HG02885 (cell line): ENCODE measurements around the gene SAMD14.

Source experiments
- ATAC-seq: cut with Tn5 transposase; IDR thresholded peaks from one replicate; pipeline ENCODE4 v1.9.1; 2021; ENCODE audit warnings: mild to moderate bottlenecking; ENCODE audit not compliant: unreplicated experiment, poor library complexity

SAMD14 gene

DNA sequence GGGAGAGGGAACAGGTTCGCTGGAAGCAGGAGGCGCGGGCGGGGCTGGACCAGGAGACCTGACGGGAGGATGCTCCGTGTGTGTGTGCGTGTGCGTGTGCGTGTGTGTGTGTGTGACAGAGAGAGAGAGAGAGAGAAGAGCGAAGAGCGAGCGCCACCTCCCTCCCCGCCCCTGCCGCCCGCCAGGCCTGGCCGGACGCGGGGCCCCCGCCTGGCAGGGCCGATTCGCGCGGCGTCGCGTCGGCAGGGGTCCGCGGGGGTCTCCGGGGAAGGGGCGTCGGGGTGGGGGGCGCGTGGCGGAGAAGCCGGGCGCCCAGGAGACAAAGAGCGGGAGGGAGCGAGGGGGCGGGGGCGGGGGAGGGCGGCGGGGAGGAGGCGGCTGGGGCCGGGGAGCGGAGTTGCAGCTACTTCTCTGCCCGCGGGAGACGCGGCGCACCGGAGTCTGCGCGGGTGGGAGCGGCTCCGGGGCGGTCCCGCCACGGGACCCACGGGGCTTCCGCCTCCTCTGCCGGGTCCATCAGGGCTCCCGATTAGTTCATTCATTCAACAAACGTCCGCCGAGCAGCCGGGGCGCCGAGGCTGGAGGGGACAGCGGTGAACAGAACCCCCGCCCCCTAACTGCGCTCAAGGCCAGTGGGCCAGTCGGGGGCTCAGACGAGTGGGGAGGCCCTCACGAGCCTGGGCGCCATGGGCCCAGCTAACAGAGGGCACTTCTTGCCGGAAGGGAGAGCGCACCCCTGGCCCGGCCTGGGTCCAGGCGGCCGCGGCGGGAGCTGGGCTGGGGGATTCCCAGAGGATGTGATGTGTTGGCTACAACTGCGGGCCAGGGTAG is at the start of gene SAMD14:
SAMD14 (minus strand) TSS at position 433 of the 831 bp plus-strand sequence. CDS start 5,201 bp downstream, outside the sequence.
- ATAC-seq, result no peak

DNA sequence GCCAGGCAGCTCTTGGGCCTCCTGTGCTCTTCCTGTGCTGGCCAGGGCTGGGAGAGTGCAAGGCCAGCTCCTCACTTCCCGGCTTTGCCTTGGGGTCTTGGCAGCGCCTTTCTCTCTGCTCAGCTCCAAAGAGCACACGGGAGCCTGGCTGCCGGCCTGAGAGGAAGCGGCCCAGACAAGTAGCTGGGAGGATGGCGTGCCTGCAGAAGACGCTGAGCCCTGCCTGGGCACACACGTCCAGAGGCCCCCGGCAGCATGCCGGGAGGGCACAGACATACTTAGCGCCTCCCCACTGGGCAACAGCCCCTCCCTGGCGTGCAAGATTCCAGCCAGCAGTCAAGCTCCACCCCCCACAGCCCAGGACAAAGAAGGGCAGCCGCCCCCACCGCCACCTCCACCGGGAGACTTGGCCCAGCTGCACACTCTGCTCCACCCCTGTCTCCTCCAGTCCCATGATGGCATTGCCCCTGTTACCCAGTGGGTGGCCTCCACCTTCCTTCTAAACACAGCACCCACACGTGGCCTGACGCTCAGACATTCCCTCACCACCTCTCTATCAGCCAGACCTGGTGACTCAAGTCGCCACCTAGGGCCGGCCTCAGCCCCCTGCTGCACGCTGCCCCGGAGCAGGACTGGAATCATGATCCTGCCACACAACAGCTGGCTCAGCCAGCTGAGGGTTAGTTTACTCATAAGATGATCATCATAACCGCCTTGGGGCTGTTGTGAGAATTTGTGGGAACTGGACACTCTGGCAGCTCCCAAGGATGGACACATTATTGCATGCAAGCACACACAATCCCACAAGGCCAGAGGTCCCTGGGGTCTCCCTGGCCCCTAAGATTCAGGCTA is 48.2 kb upstream of the SAMD14 start:
- no peak for ATAC-seq

DNA sequence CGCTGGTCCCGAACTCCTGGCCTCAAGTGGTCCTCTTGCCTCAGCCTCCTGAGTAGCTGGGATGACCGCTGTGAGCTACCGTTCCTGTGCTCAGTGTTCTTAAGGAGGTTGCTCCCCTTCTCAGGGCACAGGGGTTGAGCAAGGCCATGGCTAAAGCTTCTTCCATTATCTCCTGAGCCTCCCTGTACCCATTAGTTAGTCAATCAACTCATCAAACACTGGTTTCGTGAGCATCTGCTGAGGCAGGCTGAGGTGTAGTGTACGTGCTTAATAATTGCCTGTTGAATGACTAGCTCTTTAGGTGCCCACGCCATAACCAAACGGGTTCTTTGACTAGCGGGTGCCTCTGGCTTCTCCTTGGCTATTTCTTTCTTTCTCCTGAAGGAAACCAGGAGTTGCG is 47.5 kb upstream of the SAMD14 start:
- no peak for ATAC-seq

DNA sequence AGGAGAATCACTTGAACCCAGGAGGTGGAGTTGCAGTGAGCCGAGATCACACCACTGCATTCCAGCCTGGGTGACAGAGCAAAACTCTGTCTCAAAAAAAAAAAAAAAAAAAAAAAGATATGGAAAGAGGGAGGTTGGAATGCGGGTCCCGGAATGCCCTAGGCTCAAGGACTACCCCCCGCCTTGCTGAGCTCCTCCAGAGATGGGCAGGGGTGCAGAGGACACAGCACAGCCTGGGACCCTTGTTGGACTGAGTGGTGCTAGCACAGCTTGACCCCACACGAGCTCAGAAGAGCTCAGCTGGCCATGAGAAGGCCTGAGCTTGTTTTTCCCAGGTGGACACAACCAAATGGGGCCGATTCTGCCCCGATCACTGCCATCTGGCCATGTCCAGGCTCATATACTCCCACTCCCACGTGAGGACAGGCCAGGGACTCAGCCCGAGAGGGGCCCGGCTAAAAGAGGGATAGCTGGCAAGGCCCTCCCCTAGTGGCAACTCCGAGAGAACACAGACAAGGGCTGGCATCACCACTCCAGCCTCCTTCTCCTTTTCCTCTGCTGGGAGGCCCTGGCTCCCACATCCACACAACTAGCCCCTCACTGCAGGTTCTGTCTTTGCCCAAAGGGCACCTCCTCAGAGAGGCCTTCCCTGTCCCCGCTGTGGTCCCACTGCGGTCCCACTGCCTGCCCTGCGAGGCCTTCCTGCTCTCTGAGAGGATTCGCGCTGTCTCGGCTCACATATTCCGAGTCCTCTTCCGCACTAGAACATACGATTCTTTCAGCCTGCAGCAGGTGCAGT is 46.8 kb upstream of the SAMD14 start:
- ATAC-seq, result no peak

DNA sequence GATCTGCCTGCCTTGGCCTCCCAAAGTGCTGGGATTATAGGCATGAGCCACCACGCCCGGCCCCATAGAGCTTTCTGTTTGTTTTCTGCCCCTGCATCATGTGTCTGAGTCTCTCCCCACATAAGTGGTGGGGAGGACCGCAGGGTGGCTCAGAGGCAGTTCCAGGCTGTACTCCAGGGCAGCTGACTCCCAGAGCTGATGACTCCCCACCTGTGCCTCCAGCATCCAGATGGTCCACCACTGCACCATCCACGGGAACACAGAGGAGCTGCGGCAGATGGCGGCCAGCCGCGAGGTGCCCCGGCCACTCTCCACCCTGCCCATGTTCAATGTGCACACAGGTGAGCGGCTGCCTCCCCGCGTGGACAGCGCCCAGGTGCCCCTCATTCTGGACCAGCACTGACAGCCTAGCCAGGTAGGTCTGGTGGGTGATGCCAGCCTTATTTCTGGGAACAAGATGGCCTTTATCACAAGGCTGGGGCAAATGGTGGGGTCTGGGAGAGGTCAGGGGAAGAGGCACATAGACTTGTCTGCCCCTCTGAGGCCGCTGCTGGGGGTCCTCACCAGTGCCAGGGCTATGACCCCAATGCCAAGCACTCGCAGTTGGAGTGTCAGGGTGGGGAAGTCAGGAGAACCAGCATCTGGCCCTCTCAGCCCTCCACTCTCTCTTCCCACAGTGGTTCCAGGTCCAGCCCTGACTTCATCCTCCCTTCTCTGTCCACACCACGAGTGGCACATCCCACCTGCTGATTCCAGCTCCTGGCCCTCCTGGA is 45.3 kb upstream of the SAMD14 start:
- ATAC-seq, result no peak

DNA sequence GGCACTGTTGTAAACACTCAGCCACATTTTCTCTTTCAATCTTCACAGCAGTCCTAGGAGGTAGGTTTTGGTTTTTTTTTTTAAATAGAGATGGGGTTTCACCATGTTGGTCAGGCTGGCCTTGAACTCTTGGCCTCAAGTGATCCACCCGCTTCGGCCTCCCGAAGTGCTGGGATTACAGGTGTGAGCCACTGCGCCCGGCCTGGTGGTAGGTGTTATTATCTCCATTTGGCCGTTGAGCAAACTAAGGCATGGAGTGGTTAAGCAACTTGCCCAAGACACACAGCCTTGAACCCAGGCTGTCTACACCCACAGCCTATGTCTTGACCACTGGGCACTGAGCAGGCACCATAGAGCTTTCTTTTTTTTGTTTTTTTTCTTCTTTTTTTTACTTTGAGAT is 44.5 kb upstream of the SAMD14 start:
- no peak for ATAC-seq

DNA sequence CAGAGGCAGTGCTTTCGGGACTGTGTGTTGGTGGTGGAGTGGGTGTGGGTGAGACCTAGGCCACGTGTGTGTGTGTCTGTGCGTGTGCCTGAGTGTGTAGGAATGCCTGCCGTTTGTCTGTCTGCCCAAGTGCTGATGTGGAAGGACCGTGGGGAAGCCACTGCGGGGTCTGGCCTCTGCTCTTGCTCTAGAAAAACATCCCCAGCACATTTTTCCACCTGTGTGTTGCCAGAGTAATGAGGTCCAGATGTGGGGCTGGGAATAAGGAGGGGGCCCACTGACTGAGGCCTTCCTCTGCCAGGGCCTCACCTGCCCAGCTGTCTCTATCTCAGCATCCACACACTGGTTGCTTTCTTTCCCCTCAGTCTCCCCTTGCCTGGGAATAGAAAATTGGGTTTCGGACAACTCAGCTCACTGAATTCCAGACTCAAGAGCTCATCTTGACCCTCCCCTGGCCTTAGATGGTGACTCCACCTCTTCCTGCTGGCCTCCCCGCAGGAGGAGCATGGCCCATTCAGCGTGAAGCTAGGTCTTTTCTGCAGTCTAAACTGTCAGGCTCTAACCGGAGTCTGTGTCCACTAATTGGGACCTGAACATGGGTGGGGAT is 43.5 kb upstream of the SAMD14 start:
- no peak for ATAC-seq

DNA sequence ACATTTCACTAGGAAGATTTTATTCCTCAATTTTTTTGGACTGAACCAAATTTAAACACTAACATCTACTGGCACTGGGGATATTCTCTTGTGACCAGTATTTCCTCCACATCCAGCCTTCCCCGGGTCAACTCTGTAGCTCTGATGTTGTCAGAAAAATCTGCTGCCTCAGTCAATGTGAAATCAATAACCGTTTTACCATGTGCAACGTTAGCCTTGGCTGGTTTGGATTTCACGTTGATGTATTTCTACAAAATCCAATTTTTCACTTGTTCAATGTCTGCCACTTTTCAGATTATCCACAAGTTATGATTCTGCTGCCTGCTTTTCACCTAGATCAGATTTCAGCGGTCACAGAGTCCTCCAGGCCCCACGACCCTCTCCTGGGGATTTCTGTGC is 43.0 kb upstream of the SAMD14 start:
- no peak for ATAC-seq

DNA sequence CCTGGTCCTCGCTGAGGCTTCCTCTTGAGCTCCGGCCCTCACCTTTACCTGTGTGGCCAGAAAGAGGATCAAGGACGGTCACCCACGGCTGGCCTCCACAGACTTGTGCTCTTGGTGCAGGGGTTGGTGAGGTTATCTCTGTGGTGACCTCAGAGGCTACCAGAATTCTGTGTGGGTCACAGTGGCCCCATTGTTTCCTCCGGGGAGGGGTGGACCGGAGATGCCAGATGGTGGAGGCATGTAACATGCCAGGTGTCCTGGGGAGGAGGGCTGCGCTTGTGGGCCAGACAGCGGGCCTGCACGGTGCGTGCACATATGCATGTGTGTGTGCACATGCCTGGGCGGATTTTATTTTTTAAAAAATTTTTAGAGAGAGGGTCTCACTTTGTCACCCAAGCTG is 42.2 kb upstream of the SAMD14 start:
- no peak for ATAC-seq

DNA sequence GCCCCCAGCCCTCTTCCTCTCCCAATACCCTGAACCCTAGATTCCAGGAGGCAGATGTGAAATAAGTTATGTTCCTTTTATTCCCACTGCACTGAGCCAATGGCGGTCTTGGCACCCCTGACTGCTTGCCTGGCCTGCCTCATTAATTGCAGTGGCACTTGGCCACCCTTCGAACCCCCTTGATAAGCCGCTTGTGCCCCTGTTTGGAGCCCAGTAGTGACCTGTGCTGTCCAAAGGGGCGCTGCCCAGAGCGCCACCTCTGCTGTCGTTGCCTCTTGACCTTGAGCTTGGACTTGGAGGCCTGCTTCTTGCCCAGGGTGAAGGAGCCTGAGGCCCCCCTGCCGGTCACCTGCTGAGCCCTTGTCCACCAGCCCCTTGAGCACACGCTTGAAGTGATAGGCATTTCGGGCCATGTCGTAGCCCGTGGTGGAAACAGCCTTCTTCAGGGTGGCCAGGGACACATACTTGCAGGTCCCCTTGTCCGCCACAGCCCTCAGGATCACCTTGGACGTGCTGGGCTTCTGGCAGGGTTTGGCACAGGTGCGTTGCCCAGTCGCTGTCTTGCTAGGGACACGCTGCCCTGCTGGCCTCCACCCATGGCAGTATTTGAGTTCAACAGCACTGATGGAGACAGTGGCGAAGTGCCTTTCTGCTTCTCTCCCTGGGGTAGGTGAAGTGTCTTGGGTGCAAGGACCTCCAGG is 41.6 kb upstream of the SAMD14 start:
- ATAC-seq, result no peak

DNA sequence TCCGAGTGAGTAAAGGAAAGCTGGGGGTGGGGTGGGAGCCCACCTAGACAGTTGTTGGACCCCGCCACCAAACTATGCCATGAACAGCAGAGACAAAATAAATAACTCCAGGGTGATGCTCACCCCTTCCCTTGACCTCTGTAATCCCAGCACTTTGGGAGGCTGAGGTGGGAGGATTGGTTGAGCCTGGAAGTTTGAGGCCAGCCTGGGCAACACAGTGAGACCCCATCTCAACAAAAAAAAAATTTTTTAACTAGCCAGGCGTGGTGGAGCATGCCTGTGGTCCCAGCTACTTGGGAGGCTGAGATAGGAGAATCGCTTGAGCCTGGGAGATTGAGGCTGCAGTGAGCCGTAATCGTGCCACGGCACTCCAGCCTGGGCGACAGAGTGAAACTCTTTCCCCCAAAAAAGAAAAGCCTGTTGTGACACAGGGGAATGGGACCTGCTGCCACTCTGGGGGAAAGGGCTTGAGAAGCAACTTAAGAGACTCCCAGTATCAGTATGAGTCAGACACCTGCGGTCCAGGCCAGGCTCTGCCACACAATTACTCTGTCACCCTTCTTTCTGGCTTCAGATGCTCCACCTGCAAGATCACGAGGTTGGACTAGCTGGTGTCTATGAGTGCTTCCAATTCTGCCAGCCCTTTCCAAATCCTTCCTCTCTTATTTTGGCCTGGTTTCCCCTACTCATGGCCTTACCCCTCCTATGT is 40.9 kb upstream of the SAMD14 start:
- peak; percentile 48 for ATAC-seq

DNA sequence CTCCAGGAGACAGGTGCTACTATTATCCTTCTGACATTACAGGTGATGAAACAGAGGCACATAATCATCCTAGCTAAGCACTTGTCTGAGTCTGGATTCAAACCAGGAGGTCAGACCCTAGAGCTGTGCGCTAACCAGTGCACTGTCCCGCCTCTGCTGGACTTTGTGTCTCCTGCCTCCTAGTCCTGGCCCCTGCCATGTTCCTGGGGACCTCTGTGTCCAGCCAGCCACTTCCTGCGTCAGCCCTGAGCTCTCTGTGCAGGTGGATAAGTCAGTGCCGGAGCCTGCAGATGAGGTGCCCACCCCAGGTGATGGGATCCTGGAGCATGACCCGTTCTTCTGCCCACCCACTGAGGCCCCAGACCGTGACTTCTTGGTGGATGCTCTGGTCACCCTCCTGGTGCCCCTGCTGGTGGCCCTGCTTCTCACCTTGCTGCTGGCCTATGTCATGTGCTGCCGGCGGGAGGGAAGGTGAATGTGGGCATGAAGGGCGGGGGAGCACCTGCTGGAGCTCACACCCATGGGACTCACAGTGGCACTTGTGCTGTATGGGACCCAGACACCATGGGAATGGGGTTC is 40.0 kb upstream of the SAMD14 start:
- no peak for ATAC-seq

DNA sequence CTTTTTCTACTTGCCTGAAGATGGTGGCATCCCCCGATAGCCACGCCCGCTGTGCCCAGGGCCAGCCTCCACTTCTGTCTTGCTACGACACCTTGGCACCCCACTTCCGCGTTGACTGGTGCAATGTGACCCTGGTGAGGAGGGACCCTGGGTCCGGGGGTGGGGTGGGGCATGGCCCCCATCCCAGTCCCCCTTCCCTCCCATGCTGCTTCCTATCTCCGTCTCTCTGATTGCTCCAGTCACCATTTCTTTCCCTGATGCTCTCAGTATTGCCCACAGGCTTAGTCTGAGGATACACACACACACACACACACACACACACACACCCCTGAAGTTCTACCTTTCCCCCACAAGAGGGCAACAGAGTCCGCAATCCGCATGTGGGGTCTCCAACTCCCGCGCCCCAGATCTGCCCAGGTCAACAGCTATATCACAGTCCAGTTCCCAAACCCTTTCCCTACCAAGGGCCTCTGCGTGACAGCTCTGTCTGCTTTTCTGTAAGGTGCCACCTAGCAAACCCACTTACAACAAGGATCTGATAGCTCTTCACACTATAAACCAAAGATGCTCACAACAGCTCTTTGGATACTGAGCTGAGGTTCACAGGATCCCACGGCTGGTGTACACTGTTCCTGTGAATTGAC is 39.3 kb upstream of the SAMD14 start:
- no peak for ATAC-seq

DNA sequence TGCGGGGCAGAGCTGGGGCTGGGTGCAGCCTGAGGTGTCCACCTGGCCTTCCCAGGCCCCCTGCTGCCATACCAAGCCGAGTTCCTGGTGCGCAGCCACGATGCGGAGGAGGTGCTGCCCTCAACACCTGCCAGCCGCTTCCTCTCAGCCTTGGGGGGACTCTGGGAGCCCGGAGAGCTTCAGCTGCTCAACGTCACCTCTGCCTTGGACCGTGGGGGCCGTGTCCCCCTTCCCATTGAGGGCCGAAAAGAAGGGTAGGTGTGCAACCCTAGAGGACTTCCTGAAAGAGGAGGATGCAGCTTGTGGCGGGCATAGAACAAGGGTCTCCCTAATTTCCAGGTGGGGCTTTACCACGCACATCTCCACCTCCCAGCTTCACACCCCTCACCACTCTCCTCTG is 38.4 kb upstream of the SAMD14 start:
- ATAC-seq, result no peak

DNA sequence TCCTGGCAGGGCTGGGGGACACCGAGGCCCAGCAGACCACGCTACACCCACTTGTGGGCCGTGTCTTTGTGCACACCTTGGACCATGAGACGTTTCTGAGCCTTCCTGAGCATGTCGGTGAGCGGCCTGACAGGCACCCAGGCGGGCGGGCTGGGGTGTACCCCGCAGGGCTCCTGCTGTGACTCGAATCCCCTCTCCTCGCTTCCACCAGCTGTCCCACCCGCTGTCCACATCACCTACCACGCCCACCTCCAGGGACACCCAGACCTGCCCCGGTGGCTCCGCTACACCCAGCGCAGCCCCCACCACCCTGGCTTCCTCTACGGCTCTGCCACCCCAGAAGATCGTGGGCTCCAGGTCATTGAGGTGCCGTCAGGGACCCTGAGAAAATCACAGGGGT is 37.4 kb upstream of the SAMD14 start:
- no peak for ATAC-seq

DNA sequence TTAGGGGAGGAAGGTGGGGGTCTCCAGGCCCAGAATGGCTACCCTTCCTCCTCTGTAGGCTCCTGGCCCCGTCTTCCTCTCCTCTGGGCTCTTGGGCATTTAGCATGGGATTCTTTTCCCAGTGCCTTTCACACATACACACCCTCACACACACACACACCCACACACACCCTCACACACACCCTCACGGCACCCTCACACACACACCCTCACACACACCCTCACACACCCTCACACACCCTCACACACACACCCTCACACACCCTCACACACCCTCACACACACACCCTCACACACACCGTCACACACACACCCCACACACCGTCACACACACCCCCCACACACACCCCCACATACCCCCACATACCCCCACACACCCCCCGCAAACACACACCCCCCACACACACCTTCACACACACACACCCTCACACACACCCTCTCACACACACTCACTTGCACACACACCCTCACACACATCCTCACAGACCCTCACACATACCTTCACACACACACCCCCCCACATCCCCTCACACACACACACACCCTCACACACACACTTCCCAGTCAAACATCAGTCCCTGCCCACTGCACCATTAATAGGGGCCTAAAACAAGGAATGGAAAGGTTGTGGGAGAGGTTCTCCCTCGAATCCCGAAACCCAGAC is 36.7 kb upstream of the SAMD14 start:
- ATAC-seq, result no peak
